Measurements from ENCODE around the gene TMEM236.

TMEM236 gene

DNA sequence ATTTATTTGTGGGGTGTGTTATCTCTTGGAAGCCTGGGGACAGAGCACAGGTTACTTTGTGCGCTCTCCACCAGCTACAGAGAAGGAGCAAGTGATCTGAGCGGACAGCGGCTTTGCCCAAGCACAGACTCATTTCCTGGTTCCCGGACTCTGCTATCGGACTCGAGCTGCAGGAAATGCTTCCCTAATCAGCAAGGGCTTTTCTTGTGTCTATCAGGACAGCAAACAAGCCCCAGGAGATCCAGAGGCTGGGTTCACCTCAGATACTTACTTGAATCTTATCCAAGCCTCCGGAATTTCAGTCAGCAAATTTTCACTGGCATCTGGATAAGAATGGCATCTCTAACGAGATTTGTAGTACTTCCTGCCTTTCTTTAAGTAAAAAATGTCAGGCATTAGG, 84.9 kb downstream of the TMEM236 start:
- Histone ChIP-seq H4K20me1 (ENCODE audit: insufficient read depth, low read length) (no peaks in the 10 kb centered on the region), H3K9me2 (replicated peaks; ENCODE audit: insufficient read depth, low read length) (no peaks in the 10 kb centered on the region), H3K4me3 (ENCODE audit: low read length) (no peak overlapping the region), H3K27me3 (replicated peaks; ENCODE audit: insufficient read depth, low read length) (no peaks in the 10 kb centered on the region), H3K27ac (ENCODE audit: low read length) (no peak overlapping the region), H3K79me2 (ENCODE audit: low read length) (no peaks in the 10 kb centered on the region), H3K36me3 (replicated peaks; ENCODE audit: insufficient read depth, low read length) (no peaks in the 10 kb centered on the region), H3K4me2 (ENCODE audit: low read depth, low read length) (no peak overlapping the region), H3F3A (ENCODE audit: insufficient read depth, low read length) (no peaks in the 10 kb centered on the region), H3K9ac (ENCODE audit: low read length) (no peak overlapping the region), H3K9me3 (replicated peaks; ENCODE audit: insufficient read depth, low read length) (no peaks in the 10 kb centered on the region), H3K4me1 (ENCODE audit: low read length) (no peaks in the 10 kb centered on the region), H2AFZ (ENCODE audit: low read length) (no peak overlapping the region)
- no peak for DNase-seq
- TF ChIP-seq EZH2 (optimal IDR thresholded peaks at IDR 0.05; ENCODE audit: low read depth, low read length) (no peak), EZH2phosphoT487 (IDR thresholded peaks at IDR 0.05; ENCODE audit: low read length) (no peak)
- TF ChIP-seq, protein P1, sequence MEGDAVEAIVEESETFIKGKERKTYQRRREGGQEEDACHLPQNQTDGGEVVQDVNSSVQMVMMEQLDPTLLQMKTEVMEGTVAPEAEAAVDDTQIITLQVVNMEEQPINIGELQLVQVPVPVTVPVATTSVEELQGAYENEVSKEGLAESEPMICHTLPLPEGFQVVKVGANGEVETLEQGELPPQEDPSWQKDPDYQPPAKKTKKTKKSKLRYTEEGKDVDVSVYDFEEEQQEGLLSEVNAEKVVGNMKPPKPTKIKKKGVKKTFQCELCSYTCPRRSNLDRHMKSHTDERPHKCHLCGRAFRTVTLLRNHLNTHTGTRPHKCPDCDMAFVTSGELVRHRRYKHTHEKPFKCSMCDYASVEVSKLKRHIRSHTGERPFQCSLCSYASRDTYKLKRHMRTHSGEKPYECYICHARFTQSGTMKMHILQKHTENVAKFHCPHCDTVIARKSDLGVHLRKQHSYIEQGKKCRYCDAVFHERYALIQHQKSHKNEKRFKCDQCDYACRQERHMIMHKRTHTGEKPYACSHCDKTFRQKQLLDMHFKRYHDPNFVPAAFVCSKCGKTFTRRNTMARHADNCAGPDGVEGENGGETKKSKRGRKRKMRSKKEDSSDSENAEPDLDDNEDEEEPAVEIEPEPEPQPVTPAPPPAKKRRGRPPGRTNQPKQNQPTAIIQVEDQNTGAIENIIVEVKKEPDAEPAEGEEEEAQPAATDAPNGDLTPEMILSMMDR (IDR thresholded peaks at IDR 0.05; ENCODE audit: low read length): no peak

DNA sequence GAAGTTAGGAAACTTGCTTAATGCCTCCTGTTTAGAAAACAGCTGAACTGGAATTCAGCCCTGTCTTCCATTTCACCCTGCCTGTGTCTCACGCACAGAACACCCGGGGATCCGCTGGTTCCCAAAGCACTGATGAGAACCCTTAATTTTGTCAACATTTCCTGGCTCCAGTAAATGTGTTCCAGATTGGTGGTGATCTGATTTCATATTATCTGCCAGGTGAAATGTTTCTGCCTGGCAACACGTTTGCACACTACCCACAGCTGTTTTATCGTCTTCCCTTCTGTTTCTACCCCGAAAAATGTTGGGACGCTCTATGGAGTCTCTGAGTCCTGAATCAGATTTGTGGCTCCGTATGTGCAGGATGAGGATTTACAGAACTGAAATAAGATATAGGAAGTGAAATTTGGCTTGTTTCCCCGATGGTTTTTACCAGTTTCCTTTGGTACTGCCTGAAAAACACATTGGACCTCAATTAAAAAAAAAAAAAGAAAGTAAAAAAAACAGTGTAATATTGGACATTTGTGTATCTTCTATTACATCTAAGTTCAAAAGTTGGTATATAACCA, 86.2 kb downstream of the TMEM236 start:
- no peaks in the 10 kb centered on the region for H3K79me2 ChIP-seq (ENCODE audit: low read length)
- H3K27me3 ChIP-seq (replicated peaks; ENCODE audit: insufficient read depth, low read length): no peaks in the 10 kb centered on the region
- H3K9ac ChIP-seq (ENCODE audit: low read length): no peak overlapping the region
- H3K9me3 ChIP-seq (replicated peaks; ENCODE audit: insufficient read depth, low read length): no peaks in the 10 kb centered on the region
- H4K20me1 ChIP-seq (ENCODE audit: insufficient read depth, low read length): no peaks in the 10 kb centered on the region
- no peak overlapping the region for H3K4me3 ChIP-seq (ENCODE audit: low read length)
- H3K4me2 ChIP-seq (ENCODE audit: low read depth, low read length): no peak overlapping the region
- no peak overlapping the region for H2AFZ ChIP-seq (ENCODE audit: low read length)
- no peaks in the 10 kb centered on the region for H3F3A ChIP-seq (ENCODE audit: insufficient read depth, low read length)
- H3K4me1 ChIP-seq (ENCODE audit: low read length): no peaks in the 10 kb centered on the region
- DNase-seq: no peak
- TF ChIP-seq EZH2 (optimal IDR thresholded peaks at IDR 0.05; ENCODE audit: low read depth, low read length) (no peak), EZH2phosphoT487 (IDR thresholded peaks at IDR 0.05; ENCODE audit: low read length) (no peak)
- TF ChIP-seq, protein P1 (IDR thresholded peaks at IDR 0.05; ENCODE audit: low read length): no peak
- no peaks in the 10 kb centered on the region for H3K36me3 ChIP-seq (replicated peaks; ENCODE audit: insufficient read depth, low read length)
- no peak overlapping the region for H3K27ac ChIP-seq (ENCODE audit: low read length)
- no peaks in the 10 kb centered on the region for H3K9me2 ChIP-seq (replicated peaks; ENCODE audit: insufficient read depth, low read length)

DNA sequence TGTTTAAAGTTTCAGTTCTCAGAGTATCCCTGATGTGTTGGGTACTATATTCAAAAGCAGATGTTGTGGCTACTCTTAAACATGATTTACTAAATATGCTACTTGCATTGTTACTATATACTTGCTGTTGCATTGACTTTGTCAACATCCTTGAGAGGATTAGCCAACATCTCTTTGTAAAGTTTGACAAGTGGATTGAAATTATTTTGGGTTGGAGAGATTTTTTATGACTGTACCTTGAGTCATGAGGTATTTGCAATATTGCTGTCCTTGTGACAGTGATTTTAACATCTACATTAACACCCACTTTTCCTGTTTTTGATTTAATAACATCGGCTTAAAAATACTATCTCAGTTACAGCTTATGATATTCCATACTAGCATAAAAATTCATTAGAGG, 89.0 kb downstream of the TMEM236 start:
- H3F3A ChIP-seq (ENCODE audit: insufficient read depth, low read length): no peaks in the 10 kb centered on the region
- H3K79me2 ChIP-seq (ENCODE audit: low read length): no peaks in the 10 kb centered on the region
- H3K27ac ChIP-seq (ENCODE audit: low read length): no peak overlapping the region
- TF ChIP-seq EZH2 (optimal IDR thresholded peaks at IDR 0.05; ENCODE audit: low read depth, low read length): no peak
- no peak for TF ChIP-seq EZH2phosphoT487 (IDR thresholded peaks at IDR 0.05; ENCODE audit: low read length)
- TF ChIP-seq, protein P1 (IDR thresholded peaks at IDR 0.05; ENCODE audit: low read length): no peak
- H3K4me3 ChIP-seq (ENCODE audit: low read length): no peak overlapping the region
- H2AFZ ChIP-seq (ENCODE audit: low read length): no peak overlapping the region
- H3K36me3 ChIP-seq (replicated peaks; ENCODE audit: insufficient read depth, low read length): no peaks in the 10 kb centered on the region
- no peaks in the 10 kb centered on the region for H3K4me1 ChIP-seq (ENCODE audit: low read length)
- H3K9ac ChIP-seq (ENCODE audit: low read length): no peak overlapping the region
- H3K9me3 ChIP-seq (replicated peaks; ENCODE audit: insufficient read depth, low read length): no peaks in the 10 kb centered on the region
- H3K27me3 ChIP-seq (replicated peaks; ENCODE audit: insufficient read depth, low read length): no peaks in the 10 kb centered on the region
- H4K20me1 ChIP-seq (ENCODE audit: insufficient read depth, low read length): no peaks in the 10 kb centered on the region
- no peak overlapping the region for H3K4me2 ChIP-seq (ENCODE audit: low read depth, low read length)
- no peaks in the 10 kb centered on the region for H3K9me2 ChIP-seq (replicated peaks; ENCODE audit: insufficient read depth, low read length)
- no peak for DNase-seq

All from MM.1S (cell line).